GM18907 (cell line): ENCODE measurements around the gene IGSF9.

Source experiments
- ATAC-seq: cut with Tn5 transposase; IDR thresholded peaks from one replicate; pipeline ENCODE4 v1.9.1; 2021; ENCODE audit warnings: mild to moderate bottlenecking, moderate library complexity; ENCODE audit not compliant: unreplicated experiment

The IGSF9 gene

DNA sequence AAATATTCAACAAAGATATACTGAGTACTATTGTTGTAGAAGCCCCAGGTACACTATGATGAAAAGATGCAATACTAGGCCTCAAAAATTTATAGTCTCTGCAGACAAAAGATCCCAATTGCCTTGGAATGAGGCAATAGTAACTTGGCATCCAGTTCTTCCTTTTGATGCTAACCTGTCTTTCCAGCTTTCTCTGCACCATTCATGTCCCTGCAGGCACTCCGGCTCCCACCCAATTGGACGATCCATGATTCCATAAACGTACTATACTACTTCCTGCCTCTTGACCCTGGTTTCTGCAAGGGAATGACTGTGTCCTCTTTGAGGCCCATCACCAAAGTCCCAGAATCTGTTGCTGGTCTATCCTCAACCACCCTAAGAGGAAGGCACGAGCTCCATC lies 12.1 kb downstream of the IGSF9 start:
- no peak for ATAC-seq

GRCh38 chr1:159932296-159933285 lies 12.8 kb downstream of the IGSF9 start:
- no peak for ATAC-seq

- no peak for ATAC-seq
These were observed 13.6 kb downstream of the IGSF9 start for GRCh38 chr1:159931795-159932173.

DNA sequence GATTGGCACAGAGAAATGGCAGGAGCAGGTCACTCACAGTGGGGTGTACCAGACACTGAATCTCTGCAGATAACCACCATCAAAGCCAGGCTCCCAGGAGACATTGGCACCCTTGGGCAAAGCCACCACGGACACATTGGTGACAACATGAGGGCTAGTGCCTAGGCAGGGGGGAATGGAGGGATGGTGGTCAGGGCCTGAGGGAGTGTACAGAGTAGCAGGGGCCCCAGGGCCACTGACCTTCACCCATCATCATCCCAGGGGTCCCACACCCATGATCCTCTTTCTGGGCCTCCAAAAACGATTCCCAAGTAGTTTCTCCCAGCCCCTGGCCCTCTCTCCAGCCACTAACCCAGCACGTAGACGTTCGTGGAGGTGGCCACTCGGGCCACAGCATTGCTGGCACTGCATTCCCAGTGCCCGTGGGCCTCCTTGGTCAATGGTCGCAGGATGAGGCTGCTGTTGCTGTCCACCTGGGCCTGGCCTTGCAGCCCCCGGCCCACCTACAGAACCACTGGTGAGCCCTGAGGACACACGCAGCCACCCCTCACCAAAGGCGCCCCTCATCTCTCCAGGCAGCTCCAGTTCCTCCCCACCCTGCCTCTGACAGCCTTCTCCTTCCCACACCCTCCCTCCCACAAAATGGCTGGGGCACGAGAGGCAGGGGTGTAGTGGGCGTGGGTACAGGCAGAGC lies 14.2 kb downstream of the IGSF9 start:
- no peak for ATAC-seq

GRCh38 chr1:159930634-159931033 lies 14.8 kb downstream of the IGSF9 start:
- no peak for ATAC-seq

DNA sequence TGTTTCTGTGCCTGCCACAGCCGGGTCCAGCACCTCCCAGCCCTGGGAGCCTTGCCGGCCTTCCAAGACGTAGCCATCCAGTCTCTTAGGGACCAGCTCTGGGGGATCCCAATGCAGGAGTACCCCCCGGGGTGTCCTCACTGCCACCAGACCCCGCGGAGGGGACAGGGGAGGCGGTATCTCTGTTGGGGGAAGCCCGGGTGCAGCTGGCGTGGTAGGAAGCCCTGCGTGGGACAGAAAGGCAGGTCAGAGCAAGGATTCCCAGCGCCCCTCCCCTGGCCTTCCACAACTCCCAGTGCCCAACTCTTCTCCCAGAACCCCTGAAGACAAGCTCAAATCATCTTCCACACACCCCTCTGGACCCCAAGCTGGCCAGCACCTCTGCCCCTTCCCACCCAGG lies 15.2 kb downstream of the IGSF9 start:
- ATAC-seq: no peak

GRCh38 chr1:159929155-159930051 lies 16.0 kb downstream of the IGSF9 start:
- ATAC-seq: no peak

GRCh38 chr1:159928491-159929050 lies 16.8 kb downstream of the IGSF9 start:
- ATAC-seq: no peak

GRCh38 chr1:159927849-159928431 lies 17.5 kb downstream of the IGSF9 start:
- no peak for ATAC-seq

DNA sequence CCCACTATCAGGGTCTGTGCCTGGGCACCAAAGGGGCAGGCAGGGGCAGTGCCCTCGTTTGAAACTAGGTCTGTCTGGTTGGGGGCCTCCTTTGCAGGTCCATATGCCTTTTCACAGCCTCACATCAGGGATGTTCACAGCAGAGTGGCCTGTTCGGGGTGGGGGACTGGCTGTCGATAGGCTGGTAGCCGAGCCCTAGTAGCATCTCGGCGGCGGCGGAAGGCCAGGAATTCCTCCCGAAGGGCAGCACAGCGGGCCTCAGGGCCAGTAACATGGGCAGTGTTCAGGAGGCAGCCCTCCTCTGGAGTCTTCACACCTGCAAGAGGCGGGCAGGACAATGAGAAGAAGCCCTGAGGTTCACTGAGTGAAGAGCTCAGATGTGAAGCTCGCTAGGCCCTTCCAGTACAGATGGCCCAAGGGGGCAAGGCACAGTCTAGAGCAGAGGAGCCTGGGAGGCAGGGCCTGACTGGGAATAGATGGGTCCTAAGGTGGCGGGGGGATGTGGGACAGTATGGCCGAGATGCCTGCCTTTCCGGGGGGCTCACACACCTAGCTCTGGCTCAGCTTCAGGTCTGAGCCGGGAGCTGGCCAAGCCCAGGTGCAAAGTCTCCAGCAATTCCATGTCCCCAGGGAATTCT lies 18.1 kb downstream of the IGSF9 start:
- ATAC-seq: no peak

DNA sequence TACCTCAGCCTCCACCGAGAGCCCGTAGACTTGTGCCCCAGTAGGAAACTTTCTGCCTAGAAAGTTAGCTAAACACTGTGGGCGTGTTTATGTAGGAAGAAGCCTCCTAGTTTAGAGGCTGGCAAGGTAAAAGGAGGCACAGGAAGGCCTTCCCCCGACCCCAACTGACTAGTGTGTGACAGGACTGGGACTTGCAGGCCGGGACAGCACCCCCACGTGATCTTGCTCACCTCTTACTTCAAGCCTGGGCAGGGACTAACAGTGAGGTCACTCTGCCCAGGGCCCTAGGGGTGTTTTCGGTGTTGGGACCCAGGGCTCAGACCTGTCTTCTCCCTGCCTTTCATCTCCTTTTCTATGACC lies 19.7 kb downstream of the IGSF9 start:
- ATAC-seq: peak; percentile 2

DNA sequence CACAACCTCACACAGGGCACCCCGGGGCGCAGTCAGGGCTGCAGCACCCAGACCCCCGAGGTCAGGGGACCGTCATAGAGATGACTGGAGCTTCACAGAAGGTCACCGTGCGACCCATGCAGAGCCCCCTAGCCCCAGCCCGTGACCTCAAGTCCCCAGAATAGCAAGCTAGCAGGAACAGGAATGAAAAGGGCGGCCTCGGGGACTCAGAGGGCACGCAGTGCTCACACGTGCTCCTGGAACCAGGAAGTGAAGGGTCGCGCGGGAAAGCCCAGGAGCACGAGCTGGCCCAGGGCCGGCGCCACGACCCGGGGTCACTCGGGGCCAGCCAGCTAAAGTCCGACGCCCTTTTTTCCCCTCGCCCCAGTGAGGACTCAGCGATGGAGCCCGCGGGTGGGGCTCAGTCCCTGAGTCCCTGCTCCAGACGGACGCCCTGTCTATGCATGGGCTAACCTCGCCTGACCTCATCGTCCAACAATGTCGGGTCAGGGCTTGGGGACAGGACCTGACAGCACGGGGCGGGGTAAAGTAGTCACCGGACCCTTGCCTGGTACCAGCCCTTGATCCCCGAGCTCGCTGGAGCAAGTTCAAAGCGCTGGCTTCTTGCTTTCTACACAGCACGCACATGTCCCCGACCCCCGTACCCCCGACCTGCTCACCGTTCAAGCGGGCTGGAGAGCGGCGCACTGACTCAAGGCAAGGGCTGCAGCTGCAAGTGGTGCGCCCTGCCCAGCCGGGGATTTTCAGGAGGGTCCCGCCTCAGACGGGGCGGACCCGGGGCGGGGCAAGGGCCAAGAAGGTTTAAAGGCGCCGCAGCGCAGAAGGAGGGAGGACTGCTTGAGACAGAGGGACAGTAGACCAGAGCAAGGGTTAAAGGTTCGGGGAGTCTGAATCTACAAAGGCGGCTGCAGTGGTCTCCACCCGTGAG lies 20.4 kb downstream of the IGSF9 start, which contains the start of gene TAGLN2:
TSS of gene TAGLN2 (minus strand) at position 717 of the 928 bp plus-strand sequence. CDS start 4,998 bp downstream, outside the sequence.
- ATAC-seq: peak; percentile 70

DNA sequence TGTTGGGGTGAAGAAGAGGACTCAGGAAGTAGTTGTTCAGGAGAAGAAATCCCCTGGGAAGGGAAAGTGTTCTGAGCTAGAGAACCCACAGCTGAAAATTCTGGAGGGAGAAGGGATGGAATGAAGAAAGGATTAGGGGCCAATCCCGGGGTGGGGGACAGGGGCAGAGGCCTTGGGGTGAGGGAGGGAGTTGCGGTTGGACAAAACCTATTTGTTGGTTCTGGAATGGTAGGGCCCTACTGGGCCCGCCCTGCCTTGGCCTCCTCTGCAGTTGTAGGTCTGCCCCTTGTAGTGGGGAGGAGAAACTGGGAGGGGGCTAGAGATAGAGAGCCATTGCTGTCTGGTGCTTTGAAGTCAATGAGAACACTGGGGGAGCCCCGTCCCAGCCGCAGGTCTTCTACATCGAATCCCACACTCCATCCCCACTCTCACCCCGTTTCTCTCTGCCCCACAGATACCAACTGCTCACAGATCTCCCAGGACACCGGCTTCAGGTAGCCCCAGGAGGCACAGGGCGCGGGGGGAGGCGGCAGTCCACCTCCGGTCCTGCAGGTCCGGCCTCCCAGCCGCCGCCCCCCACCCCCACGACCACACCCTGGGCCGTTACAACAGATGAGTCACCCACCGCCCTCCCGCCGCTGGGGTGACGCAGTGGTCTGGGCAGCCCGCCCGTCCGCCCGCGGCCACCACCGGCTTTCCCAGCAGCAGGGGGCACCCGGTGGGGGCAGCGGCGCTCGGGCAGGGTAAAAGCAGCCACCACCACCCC lies 21.2 kb downstream of the IGSF9 start:
- ATAC-seq: no peak

GRCh38 chr1:159923203-159924024 lies 22.0 kb downstream of the IGSF9 start:
- peak; percentile 35 for ATAC-seq

GRCh38 chr1:159922511-159923202 lies 22.8 kb downstream of the IGSF9 start:
- peak; percentile 6 for ATAC-seq

DNA sequence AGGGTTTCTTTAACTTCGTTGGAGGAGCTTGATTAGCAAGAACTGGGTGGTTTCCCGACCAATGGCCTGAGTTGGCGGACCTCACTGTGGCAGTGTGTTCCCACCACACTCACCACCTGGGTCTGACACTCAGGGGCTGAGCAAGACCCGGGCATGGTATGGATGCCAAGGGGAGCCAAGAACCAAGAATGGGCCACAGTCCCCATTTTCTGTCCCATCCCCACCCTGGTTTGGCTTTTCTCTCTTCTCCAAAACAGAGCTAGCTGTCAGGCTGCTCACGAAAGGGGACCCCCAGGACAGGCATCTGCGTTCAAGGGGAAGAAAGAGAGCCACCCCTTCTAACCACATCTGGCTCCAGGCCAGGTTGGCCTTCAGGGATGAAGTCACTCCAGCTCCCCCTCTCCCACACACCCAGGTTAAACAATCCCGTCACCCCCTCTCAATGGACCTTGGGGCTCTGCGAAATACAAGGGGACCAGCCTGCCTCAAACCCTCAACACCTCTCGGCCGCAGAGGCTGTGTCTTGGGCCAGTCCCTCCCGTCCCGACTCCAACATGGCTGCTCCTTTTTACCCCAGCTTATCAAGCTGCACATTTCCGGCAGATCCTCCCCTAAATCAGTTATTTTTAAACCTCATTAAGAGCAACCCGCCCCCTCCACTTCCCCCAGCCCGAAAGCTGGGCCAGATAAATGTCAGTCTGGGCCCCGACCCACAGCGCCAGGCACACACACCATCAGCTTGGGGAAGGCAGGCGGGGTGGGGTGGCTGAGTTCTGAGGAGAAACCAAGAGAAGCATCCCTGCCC lies 23.5 kb downstream of the IGSF9 start:
- peak; percentile 25 for ATAC-seq
